GM21515 (cell line): Measurements from ENCODE around the gene CEP76.

Experiments
- ATAC-seq: cut with Tn5 transposase; IDR thresholded peaks from one replicate; pipeline ENCODE4 v1.9.1; 2021; ENCODE audit not compliant: unreplicated experiment

Gene CEP76, protein sequence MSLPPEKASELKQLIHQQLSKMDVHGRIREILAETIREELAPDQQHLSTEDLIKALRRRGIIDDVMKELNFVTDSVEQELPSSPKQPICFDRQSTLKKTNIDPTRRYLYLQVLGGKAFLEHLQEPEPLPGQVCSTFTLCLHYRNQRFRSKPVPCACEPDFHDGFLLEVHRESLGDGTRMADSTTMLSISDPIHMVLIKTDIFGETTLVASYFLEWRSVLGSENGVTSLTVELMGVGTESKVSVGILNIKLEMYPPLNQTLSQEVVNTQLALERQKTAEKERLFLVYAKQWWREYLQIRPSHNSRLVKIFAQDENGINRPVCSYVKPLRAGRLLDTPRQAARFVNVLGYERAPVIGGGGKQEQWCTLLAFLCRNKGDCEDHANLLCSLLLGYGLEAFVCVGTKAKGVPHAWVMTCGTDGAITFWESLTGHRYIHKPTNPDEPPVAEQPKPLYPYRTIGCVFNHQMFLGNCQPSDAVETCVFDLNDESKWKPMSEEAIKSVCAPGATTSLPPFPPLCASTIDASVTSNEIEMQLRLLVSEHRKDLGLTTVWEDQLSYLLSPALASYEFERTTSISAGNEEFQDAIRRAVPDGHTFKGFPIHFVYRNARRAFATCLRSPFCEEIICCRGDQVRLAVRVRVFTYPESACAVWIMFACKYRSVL

DNA sequence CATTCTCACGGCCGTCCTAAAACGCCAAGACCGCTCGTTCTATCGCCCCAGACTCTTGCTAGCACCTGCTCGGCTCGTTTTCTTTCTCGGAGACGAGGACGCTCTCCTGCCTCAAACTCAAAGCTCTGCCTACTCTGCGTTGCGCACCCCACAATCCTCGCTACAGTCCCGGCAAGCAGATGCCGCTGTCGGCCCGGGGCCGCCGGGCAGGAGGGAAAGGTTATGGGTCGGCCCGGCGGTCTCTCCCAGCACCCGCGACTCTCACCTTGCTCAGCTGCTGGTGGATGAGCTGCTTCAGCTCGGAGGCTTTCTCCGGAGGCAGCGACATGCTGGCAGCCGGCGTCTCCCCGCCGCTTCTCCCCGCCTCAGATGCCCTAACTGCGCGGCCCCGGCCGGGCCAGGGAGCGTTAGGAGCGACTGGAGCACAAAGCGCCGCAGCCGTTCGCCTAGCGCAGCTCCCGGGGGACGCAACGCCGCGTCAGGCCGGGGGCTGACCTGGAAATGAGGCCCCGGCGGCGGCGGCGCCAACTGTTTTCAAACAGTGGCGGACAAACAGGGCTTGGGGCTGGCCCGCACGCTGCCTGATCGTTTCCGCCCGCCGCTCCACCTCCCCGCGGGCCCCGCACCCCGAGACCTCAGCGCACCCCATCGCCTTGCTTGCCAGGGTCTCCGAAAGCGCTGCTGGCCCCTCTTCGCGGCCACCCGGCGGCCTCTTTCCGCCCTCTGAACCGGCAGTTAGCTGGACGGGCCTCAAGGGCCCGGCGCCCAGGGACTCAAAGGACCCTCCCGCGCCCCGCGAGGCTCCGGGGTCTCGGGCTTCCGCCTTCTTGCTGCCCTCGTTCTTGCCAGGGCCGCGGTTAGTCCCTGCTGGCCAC, at the start of gene CEP76, which contains the start of gene PSMG2:
TSS of gene CEP76 (minus strand) at position 503 of the 875 bp plus-strand sequence. CDS start at position 328, 175 bp downstream.
TSS of gene PSMG2 (plus strand) at position 822 of the 875 bp plus-strand sequence. CDS start 66 bp downstream, outside the sequence.
- ATAC-seq: peak; percentile 72

DNA sequence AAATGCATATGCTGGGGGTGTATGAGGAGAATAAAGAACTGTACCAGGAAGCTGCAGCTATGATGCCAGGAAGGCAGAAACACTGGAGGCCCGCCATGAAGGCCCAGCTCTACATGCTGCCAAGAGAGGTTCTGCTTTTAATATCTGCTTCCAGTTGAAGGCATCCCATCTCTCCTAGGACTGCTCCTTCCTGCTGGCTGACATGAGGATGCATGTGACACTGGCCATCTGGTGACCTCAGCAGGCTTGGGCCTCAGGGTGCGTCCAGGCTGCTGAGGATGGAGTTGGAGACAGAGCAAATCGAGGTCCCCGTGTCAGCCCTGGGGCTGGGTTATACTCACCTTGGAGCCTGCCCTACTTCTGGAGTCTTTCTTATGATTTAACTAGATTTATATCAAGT, 49.4 kb upstream of the CEP76 start:
- no peak for ATAC-seq

DNA sequence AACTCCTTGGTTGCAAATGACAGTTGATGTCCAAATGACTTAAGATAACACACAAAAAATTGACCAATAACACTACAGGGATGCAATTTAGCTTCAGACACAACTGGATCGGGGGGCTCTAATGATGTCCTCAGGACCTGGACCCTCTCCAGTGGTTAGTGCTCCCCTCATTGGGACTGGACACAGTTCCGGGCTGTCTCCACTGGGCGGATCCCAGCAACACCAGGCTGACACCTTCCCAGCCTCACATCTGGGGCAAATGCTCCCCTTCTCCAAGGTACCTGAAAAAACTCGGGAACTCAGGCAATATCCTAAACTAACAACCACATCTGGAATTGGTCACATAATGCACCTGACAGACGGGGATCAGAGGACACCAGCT, 49.0 kb upstream of the CEP76 start:
- ATAC-seq: no peak

DNA sequence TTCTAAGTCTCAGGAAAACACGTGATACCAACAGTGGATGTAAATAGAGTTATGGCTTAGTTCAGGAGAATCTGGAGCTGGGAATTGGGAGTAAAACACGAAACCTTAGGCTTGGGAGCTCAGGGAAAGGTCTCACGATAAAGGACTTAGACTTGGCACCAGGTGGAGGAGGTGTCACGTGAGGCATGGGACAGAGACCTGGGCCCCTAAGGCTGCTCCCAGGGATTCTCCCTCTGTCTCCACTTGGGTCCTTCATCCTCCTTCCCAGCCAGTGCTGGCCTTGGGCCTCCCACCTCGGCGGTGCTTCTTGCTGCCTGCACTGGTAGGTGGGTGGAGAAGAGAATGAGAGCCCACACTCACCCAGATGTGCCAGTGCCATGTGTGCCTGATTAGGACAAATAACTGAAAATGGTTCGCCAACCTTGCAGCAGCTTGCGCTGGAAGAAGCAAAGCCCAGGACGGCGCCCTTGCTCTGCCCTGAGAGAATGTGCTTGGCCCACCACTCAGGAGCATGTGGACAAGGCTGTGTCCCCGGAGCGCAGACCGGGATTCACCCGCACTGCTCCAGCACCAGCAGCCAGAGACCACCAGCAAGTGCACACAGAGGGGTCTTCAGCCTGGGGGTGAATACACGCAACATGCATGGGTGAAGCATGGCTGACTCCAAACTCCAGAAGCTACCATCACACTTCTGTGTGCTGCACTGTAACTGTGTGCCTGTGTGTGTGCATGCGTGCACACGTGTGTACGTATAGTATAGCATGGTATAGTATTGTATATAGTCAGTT, 48.4 kb upstream of the CEP76 start:
- ATAC-seq: no peak

DNA sequence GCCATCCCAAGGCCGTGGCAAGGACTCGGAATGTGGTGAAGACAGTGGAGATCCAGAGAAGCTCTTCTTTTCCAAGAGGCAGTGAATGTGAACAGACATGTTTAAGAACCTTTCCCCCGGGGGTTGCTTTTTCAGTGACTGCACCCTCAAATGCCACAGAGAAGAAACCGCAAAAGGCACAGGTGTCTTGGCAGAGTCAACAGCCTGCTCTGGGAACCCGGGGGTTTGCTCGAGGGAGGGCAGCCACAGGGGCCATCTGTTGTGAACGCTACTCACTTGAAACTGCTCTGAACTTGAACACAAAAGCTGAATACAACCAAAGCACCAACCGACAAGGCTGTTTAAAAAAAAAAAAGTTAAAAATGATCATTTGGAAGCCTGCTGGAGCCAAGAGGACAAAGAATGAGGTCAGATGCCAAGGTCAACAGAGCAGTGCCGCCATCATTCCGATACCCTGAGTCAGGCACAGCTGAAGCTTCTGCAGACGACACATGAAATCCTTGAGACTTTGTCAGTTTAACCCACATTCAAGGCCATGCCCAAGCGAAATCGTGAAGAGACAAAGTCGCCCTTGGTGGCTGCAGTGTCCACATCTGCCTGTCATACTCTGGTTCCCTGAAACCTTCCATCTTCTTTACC, 47.7 kb upstream of the CEP76 start:
- ATAC-seq: no peak

DNA sequence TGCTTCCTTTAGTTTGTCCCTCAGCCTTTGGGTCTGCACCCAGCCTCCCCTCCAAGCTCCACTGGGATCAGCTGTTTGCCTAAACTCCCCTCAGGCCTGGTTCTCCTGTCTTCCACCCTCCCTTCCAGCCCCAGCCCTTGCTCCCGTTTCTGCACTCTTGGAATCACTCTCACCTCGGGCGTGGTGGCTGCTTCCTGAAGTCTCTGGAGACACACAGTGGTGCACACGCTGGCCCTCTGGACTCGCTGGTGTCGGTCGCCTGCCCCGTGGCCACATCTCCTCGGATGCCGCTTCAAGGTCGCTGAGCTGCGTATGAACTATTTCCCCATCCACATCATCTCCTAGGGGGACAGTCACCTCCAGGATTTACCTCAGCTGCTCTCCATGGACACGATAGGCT, 46.6 kb upstream of the CEP76 start:
- no peak for ATAC-seq

DNA sequence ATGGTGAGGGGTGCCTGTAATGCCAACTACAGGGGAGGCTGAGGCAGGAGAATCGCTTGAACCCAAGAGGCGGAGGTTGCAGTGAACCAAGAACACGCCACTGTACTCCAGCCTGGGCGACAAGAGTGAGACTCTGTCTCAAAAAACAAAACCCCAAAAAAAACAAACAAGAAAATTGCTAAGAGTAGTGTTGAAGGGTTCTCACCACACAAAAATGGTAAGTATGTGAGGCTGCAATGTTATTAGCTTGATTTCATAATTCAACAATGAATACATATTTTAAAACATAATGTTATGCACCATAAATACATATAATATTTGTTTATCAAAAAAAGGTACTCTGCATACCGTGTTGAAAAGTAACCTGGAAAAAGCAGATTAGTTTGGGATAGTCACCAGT, 46.1 kb upstream of the CEP76 start:
- ATAC-seq: no peak

DNA sequence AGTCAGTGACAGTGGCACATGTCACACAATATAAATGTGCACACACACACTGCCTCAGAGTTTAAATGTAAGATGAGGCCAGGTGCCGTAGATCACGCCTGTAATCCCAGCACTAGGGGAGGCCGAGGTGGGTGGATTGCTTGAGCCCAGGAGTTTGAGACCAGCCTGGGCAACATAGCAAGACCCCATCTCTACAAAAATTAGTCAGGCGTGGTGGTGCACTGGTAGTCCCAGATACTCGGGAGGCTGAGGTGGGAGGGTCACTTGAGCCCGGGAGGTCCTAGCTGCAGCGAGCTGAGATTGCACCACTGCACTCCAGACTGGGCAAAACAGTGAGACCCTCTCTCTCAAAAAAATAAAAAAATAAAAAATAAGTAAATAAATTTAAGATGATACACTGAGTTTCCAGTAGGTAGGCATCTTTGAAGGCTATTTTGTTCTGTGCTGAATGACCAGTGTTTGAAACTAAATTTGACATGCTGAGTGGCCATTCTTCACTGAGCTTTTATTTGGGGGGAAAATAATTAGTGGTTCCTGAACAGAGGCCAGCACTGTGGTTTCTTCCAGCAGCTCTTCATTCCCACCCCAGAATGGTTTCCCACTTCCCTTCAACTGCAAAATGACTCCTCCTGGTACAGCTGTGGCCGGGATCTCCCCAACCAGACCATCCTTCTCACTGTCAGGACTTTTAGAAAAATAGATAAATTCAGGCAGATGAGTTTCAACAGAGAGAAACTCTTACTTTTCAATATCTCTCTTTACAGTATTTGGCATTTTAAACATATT, 45.2 kb upstream of the CEP76 start:
- no peak for ATAC-seq

DNA sequence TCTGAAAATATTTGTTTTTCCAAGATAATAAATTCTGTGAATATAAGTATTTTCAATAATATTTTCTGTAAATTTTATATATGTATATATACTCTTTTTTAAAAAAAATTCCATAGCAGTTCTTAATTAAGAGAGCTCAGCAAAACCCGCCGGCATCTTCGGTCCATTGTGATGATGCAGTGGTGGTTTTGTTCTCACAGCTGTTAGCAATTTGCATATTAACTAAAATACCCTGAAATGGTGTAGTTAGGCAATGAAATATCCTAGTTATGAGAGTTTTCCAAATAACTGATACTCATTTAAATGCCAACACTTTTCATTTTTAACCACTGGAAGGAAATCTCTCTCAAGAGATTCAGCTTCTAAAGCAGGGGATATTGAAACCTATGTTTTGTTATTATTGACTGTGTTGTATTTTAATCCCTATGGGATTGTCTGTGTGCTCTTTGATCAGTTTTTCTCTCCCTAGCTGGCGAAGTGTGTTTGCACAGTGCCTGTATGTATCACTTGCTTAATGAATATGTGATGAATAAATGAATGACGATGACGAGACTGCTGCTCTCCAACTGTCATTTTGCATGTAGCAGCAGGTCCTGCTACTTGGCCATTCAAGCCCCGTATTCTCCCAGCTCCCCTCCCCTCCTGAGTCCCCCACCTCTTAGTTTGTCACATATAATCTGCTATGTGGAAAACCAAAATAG, 42.7 kb upstream of the CEP76 start:
- ATAC-seq: no peak

DNA sequence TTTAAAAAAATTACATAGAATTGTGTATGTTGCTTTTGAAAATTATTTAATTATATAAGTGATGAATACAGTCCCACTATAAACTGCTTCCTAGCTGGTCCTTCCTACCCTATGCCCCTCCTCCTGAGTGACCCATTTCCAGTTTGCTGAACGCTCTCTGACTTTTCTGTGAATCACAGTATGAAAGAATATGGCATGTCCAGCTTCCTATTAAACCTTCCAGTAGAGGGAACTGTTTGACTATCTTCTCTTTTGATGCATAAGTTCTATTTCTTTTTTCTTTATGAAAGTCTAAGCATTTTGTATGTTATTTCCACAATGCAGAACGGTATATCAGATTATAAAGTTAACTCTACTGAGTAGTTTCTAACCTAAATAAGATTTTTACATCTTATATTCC, 41.6 kb upstream of the CEP76 start:
- ATAC-seq: no peak

DNA sequence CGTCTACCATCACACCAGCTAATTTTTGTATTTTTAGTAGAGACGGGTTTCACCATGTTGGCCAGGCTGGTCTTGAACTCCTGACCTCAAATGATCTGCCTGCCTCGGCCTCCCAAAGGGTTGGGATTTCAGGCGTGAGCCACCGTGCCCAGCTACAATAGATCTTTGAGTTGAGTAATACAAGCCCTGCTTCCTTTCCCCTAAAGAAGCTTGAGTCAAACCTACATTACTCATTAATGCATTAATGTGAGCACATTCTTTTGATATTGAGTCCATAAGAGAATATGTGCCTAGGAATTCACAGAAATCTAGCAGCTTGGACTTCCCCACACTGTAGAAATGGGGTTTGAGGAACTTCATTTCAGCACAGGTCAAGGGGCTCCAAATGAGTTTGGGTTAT, 39.9 kb upstream of the CEP76 start:
- ATAC-seq: no peak

DNA sequence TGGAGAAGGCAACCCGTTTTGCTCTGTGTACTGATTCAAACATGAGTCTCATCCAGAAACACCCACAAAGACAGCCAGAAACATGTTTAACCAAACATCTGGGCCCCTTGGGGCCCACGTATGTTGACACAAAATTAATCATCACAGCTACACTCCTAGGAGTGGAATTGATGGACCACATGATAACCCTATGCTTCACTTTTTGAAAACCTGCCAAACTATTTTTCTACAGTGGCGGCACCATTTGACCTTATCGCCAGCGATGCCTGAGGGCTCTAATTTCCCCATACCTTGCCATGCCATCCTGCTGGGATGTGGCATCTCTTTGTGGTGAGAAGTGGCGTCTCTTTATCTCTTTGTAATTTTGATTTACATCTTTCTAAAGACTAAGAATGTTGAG, 38.8 kb upstream of the CEP76 start:
- no peak for ATAC-seq

DNA sequence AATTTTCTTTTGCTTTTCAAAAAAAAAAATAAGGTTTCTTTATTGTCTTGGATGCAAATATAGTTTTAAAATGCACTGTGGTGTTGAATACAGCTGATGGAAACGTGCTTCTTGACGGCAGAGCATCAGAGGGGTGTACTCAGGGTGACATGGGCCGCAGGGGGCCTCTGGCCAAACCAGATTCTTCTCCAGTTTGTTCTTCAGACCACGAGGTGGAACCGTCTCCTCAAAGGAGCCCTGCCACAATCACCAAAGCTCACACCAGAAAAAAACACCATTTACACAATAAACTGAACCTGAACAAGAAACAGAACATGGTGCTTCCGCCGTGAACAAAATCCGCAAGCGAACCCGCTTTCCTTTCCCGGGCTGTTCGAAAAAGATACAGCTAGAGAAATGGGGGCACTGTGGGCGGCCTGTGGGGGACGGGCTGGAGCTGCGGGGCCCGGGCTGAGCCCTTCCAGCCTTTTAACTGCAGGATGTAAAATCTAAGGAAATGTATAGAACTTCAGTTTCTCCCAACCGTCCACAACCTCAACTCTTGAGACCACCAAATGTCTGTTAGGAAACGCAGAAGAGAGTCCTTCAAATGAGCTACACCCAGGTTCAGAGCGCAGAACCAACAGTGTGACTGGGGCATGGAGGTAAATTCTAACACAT, 34.9 kb upstream of the CEP76 start:
- no peak for ATAC-seq

DNA sequence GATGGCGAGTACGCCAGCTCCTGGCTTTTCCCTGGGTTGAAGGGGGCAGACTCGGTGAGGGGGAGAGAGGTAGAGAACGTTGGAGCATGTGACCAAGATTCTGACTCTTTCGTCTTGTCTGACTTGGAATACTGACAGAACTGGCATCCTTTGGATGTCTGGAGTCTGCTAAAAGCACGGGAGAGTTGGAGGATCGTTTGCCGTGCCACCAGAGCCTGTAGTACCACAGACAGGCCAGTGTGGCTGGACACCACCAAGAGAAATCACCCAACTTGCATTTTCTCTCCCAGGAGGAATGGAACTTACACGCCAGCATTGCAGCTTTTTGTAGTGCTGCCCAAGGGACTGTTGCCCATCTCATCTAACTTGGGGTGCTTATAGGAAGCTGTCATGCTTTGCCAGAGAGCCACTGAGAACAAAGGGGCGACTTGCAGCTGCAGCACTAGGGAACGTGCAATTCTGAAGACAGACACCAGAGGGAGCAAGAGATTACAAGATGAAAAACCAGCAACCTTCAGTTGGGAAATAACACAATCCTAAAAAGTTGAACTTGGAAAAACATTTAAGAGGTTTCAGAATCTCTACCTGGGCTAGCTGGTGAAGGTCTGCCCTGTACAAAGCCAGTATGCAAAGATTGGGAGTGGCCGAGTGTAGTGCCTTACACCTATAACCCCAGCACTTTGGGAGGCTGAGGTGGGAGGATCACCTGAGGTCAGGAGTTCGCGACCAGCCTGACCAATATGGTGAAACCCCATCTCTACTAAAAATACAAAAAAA, 24.4 kb upstream of the CEP76 start:
- no peak for ATAC-seq

DNA sequence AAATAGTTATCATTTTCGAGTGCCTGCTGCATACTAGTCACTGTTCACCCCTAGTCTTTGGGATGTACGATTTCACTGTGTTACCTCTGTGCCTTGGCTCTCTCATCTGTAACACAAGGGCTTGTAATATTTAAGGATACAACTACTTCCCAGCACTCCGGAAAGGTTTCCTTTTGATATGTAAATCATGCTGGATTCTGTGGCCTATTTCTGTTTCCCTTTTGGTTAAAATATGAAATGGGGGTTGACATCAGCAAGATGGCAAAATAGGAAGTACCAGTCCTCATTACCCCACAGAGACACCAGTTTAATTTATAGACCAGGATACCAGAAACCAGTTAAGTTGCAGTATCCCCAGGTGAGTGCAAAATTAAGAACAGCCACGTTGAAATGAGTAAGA, 23.8 kb upstream of the CEP76 start:
- no peak for ATAC-seq

DNA sequence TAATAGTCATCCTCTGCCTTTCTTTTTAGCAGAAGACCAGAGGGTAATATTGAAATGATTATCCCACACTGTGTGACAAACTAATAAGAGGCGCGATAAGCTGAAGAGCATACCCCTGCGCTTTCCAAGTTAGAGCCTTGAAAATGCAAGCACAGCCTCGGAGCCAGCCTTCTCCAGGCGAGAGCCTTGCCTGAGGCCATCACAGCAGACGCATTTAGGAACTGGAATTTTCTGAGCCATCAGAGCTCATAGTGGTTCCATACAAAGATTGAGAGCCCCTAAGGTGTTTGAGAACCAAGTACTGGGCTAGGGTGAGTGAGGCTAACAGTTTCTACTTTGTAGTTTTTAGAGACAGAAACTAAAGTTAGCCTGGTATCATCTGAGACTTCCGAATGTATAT, 20.2 kb upstream of the CEP76 start:
- ATAC-seq: no peak

DNA sequence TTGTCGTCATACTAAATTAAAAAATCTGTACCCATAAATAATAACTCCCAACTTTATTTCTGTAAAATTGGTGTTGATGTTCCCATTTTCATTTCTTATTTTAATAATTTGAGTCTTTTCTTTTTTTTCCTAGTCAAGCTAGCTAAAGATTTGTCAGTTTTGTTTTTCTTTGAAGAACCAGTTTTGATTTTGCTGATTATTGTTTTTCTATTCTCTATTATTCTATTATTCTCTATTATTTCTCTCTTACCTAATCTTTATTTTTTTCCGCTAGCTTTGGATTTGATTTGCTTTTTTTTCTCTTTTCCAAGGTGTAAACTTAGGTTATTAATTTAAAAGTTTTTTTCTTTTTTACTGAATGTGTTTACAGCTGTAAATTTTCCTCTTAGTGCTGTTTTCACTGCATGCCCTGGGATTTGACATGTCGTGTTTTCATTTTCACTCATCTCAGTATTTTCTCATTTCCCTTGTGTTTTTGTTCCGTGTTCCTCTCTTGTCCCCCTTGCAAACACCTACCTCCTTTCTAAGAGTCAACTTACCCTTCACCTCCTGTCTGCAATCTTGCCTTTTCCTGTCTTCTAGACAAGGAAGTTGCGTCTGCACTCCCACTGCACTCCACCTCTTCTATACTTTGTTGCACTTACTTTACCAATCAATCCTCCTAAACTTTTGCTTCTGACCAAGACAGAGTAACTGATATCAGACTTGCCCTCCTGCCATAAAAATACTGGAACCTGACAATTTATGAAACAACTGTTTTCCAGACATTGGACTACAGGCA, 19.2 kb upstream of the CEP76 start:
- no peak for ATAC-seq
